GM18502 (cell line): ENCODE data around the gene MYOF.

Experiments
- ATAC-seq: cut with Tn5 transposase; IDR thresholded peaks from one replicate; pipeline ENCODE4 v1.9.1; 2021; ENCODE audit warnings: mild to moderate bottlenecking; ENCODE audit not compliant: unreplicated experiment, poor library complexity

The MYOF gene

DNA sequence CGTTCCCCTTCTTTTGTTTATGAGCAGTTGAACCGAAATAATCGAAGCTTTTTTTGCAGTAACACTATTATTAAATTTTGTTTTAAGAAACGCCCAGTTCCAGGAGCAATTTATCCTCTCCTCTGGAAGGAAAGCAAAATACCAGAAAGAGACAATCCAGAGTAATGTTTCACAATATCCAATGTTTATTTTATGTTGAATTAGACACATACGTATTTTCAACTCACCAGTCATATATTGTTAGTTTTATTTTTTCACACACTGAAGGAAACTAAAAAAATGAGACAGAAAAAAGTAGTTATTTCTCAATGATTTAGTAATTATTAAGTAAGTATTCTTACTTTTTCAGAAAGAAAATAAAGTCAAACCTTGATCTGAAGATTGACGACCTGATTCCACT lies 85.1 kb downstream of the MYOF start:
- no peak for ATAC-seq

DNA sequence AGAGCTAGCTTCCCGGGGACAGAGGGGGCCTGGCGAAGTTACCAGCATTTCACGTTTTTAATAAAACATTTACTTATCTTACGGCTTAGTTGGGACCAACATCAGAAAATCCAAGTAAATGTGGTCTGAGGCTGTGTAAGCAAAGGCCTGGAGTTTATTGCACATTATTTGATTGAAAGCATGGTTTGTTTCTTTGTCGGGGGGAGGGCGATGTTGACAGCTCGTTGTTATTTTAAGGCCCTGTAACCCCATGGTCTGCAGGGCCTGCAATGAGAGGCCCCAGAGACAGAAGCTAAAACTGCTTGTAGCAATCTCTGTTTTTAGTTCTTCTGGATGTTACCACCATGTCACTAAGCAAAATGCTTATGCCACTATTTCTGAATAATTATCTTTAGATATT lies 88.9 kb downstream of the MYOF start:
- no peak for ATAC-seq

GRCh38 chr10:93392121-93392520 lies 90.0 kb downstream of the MYOF start:
- no peak for ATAC-seq

DNA sequence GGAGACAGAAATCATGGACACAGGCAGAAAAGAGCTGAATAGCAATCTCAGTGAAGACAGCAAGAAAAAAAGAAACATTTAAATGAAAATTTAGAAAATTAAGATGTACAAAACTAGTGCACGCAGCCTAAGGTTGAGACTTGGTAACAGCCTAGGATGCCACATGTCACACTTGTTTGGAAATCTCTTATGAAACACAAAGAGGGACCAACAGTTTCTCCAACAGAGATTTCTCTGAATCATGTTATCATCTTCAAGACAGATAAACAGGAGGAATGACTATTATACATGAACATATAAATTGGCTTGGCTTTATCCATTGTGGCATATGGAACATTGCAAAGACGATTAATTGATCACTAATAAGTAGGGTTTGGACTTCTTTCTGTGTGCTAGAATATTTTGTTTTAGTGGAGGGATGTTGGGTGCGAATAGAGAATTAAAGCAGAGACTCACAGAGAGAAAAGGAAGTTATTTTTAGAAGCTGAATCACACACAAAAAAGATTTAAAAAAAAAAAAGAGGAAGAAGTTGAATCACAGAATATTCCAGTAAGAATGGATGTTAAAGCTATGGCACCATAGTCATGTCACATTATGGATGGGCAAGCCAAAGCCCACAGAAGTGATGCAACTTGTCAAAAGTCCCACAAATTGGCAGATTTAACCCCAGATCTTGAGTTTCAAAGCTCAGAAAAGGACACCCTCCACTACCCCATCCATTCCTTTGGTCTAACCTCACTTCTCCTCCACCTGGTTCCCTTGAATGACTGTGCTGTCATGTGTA lies 91.6 kb downstream of the MYOF start:
- no peak for ATAC-seq

- ATAC-seq: no peak
Measured at GRCh38 chr10:93386631-93387369, 95.3 kb downstream of the MYOF start.

DNA sequence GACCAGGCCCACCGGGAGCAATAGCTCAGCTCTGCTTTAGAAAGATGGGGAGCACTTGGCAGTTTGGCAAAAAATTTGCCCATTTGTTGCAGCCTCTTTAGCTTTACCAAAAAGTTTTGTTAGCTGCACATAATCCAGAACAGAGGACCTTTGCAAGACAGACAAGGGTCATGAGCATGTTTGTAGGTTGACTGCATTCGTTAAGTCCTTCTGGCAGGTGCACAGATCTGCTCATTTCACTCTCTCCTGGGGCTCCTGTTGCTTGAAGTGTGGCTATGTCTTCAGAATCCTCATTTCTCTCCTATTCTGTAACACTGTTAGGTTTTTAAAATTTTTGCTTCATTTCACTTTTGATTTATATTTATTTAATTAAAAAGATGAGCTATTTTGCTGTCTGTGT lies 96.8 kb downstream of the MYOF start:
- no peak for ATAC-seq

DNA sequence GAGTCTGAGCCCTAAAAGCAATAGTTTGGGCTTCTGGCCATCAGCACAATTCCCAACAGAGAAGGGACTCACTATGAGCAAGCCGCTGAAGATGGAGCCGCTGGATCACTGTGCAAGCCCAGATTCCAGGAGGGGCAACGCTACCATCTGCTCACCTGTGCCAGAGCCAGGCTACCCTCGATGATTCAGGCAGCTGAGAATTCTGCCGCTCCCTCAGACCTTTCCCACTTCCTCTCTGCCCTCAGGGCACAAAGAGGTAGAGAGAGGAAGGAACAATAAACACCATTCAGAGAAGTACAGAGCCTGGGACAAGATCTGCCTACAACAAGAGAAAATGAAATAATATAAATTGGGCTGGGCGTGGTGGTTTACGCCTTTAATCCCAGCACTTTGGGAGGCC lies 98.1 kb downstream of the MYOF start:
- no peak for ATAC-seq

DNA sequence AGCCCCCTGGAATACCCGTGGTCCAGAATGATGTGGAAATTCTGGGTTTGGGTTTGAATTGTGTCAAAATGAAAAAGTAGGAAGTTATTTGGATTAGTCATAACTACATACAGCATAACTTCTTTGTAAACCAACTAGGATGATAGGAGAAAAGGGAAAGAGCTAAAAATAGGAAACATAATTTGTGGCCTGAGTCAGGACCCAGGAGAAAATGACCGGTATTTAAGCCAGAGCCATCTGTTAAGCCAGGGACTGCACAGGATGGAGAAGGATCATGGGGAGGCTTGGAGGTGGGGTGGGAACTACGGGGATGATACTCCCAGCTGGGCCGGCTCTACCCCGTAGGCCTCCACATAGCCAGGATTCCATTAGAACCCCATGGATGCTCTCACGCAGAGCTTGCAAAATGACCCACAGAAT lies 98.6 kb downstream of the MYOF start:
- no peak for ATAC-seq

DNA sequence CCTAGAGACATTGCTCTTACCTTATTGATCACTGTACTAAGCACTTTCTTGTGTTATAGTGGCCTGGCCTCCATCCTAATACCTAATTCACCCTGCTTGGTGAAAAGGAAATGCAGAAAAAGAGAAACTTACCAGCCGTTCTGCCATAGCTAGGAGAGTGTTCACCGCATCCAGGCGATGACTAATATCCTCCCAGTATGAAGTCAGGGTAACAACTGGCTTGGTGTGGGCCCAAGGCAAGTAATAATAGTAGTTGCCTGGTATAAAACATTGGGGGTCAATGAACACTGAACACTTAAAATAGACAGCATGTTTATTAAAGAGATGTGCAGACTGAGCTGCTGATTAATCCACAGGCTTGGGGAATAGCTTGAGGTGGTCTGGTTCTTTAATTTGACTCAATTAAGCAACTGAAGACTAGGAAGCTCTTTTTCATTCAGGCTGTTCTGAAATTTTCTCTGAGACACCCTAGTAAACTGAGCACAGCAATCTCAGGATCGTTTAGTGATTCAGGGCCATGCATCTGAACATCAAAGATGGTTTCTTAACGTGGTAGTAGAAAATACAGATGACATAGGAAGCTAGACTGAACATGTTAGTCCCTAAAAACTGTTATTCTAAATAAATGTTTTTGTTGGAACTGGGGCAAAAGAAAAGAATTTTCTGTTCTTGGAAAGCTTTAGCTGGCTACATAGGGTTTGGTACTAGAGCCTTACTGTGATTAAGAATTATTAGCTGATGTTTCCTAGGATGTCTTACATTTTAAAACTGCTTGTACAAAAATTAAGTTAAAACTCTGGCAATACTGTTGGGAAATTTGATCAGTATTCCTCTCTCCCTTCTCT lies 102.2 kb downstream of the MYOF start:
- no peak for ATAC-seq

DNA sequence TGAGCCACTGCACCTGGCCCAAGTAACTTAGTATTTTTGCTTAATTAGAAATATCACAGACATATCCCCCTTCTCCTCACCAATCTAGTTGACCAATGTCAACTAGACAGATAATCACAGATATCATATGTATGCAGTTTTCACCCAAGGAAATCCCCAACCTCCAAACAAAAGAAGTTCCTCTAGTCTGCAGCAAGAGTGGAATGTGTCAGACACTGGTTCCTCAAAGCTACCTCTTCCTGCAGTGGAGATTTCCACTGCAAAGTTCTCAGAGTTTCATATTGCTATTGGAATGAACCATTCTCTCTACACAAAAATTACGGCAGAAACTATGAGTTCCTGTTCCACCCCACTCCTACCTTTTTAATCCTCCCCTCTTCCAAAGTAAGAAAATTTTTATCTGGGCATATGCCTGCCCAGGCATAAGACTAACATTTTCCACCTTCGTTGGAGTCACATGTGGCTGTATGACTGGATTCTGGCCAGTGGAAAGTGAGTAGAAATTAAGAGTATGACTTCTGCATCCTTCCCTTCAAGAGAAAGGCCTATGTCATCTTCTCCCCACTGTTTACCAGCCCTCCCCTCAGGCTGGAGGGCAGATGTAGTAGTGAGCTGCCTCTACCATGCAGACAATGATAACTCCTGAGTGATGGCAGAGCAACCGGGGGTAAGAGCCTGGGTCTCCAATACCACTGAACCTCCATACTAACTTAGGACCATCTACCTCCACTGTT lies 103.0 kb downstream of the MYOF start:
- no peak for ATAC-seq

DNA sequence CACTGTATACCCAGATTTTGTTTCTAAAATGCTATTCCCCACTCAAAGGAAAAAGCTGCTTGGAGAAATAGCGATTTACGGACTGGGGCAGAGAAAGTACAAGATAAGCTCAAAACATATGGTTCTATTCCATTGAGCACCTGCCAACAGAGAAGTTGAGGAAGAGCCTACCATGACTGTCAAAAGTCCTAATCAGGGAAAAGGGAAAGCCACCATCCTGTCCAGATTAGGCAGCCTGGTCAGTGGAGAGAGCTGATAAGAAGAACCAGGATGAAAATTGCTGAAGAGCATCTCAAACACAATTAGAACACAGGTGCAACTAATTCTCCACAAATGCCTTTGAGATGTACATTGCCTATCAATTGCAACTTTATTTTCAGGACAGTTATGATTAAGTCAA lies 104.1 kb downstream of the MYOF start:
- no peak for ATAC-seq

- ATAC-seq: no peak
Measured at GRCh38 chr10:93376372-93377293, 105.5 kb downstream of the MYOF start.

DNA sequence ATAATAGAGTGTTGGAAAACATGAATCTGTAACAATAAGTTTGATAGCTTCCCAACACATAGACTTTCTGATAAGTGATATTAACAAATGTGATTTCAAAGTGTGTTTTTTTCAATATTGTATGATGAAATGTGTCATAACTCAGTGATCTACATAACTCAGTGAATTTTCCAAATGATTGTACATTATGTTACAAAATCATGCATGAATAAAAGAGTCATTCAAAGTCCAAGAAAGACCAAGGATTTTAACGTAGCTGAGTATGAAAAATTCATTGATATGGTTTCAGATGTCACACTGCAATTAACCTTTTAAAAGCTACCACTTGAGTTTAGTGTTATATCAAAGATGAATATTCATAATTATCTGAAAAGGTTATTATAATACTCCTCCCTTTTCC lies 111.2 kb downstream of the MYOF start:
- no peak for ATAC-seq

- no peak for ATAC-seq
Measured at GRCh38 chr10:93369588-93370164, 112.5 kb downstream of the MYOF start.

- ATAC-seq: no peak
Measured at GRCh38 chr10:93368210-93368609, 113.9 kb downstream of the MYOF start.

DNA sequence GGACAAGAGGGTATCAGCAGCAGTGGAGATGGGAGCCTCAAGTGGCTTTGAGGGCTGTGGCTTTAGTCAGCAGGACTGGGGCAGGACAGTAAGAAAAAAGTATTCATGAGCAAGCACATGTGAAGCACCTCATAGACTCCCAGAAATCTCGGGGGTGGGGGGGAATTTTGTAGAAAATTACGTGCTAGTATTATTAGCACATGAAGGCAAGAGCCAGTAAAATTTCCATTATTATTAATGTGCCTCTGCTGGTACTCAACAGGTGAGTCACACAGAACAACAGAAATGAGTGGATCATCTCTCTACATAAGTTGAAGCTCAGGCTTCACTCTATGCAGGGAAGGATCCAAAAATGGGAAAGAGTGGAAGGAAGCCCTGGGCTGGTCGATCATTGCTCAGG lies 114.5 kb downstream of the MYOF start:
- no peak for ATAC-seq

GRCh38 chr10:93364966-93365365 lies 117.2 kb downstream of the MYOF start:
- no peak for ATAC-seq

- ATAC-seq: no peak
Measured at GRCh38 chr10:93363891-93364648, 118.1 kb downstream of the MYOF start.
